HG02840 (cell line): ENCODE results near the gene PDE9A.
"Not testable (repeated sequence)": the region's sequence is repeated elsewhere in the genome, so short reads cannot be mapped to it uniquely, and the experiment has no call there.

ENCODE experiments used
- ATAC-seq: cut with Tn5 transposase; IDR thresholded peaks from one replicate; pipeline ENCODE4 v1.9.1; 2021; ENCODE audit warnings: mild to moderate bottlenecking, moderate library complexity, moderate number of reproducible peaks; ENCODE audit not compliant: unreplicated experiment, low FRiP score

Gene PDE9A

DNA sequence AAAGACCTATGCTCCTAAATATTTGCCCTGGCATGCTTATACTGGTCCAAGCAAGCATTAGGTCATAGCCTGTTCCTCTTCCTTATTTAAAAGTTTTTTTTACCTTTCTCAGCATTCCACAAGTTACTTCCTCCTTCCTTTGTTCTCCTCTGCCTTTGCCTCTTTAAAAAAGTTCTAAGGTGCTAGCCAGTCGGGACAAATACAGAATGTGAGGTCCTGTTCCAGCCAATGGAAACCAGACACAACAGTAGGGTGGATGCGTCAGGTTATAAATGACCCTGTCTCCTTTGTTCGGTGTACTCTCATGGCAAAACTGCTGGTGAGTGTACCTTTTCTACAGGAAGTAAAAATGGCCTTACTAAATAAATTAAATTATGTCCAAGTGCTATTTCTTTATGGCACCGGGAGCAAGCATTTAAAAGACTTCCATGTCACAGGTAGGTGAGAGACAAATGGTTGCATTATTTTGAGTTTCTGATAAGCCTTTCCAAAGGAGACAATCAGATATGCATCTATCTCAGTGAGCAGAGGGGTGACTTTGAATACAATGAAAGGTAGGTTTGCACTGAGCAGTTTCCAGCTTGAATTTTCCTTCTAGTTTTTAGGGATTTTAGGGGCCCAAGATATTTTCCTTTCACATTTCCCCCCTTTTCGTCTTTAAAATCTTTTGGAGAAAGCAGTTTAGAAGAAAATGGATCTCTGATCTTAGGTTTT lies 159.3 kb downstream of the PDE9A start:
- not testable (repeated sequence) for ATAC-seq

DNA sequence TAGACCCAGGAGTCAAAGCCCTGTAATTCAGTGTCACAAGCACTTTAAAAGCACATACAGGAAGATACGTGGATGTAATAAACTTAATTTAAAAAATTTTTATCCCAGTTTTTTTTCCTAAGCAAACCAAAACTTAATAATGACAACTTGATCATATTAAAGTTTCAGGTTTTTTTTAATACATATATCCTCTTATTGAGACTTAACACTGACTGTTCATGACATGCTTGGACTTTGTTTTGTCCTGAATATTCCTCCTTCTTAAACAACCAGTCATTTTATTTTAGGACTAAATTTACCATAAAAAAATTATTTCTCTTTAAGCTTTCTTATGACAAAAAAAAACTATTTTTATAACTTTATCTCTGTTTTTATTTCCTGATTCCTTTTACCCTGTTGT lies 161.8 kb downstream of the PDE9A start:
- no peak for ATAC-seq

GRCh38 chr21:42818328-42818749 lies 164.9 kb downstream of the PDE9A start:
- no peak for ATAC-seq

DNA sequence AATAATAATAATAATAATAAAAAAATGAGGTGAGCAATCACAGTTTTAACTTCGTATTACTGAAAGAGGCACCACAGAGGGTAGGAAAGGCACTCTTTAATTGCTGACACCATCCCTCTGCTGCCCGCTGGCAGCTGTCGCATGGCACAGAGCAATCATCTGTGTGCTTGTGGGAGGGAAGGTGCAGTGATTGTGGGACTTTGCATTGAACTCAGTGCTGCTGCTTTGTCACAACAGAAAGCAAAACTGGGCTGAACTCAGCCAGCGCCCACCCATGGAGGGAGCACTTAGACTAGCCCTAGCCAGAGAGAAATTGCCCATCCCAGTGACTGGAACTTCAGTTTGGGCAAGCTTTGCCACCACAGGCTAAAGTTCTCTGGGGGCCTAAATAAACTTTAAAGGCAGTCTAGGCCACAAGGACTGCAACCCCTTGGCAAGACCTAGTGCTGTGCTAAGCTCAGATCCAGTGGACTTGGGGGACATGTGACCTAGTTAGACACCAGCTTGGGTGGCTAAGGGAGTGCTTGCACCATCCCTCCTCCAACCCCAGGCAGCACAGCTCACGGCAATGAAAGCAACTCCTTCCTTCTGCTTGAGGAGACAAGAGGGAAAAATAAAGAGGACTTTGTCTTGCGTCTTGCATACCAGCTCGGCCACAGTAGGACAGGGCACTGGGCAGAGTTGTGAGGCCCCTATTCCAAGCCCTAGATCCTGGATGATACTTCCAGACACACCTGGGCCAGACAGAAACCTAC lies 166.6 kb downstream of the PDE9A start:
- ATAC-seq = no peak

- ATAC-seq = no peak
These were observed 167.4 kb downstream of the PDE9A start for GRCh38 chr21:42820616-42821465.
